SK-N-SH treated with all-trans-retinoic acid at 6 μM for 48 hours (cell line): ENCODE measurements around the gene CTNS.

Experiments
- ATAC-seq: fragments of 200-7000 bp; cut with Tn5 transposase; 3 replicates; pipeline ENCODE4 v1.9.1; 2020; ENCODE audit warnings: mild to moderate bottlenecking, moderate library complexity
- ARNTL ChIP-seq: fragments of 450-650 bp; formaldehyde crosslinking; IDR thresholded peaks from 2 replicates; pipeline ENCODE4 v1.5.0; 2020; ENCODE audit warnings: low read depth, mild to moderate bottlenecking, moderate library complexity, borderline replicate concordance
- BACH2 ChIP-seq: fragments of 250-450 bp; sonication (Bioruptor Pico); IDR thresholded peaks from 2 replicates; pipeline ENCODE4 v1.9.0; 2021; ENCODE audit warnings: mild to moderate bottlenecking, borderline replicate concordance
- CSDC2 ChIP-seq: fragments of 250-450 bp; sonication (Bioruptor Pico); IDR thresholded peaks from 2 replicates; pipeline ENCODE4 v1.5.0; 2020; ENCODE audit warnings: mild to moderate bottlenecking, moderate library complexity
- ESRRG ChIP-seq: fragments of 250-450 bp; sonication (Bioruptor Pico); IDR thresholded peaks from 2 replicates; pipeline ENCODE4 v1.6.1; 2021; ENCODE audit warnings: mild to moderate bottlenecking
- GLIS3 ChIP-seq: fragments of 250-450 bp; sonication (Bioruptor Pico); IDR thresholded peaks from 2 replicates; pipeline ENCODE4 v1.5.0; 2020; ENCODE audit warnings: mild to moderate bottlenecking, moderate library complexity
- OSR1 ChIP-seq: fragments of 250-450 bp; sonication (Bioruptor Pico); IDR thresholded peaks from 2 replicates; pipeline ENCODE4 v1.8.0; 2022; ENCODE audit warnings: moderate library complexity, mild to moderate bottlenecking, inconsistent platforms
- PPARA ChIP-seq: fragments of 250-450 bp; sonication (Bioruptor Pico); IDR thresholded peaks from 2 replicates; pipeline ENCODE4 v1.5.0; 2020; ENCODE audit warnings: mild to moderate bottlenecking, borderline replicate concordance
- RARB ChIP-seq: fragments of 250-450 bp; sonication (Bioruptor Pico); IDR thresholded peaks from 2 replicates; pipeline ENCODE4 v1.8.0; 2021; ENCODE audit warnings: mild to moderate bottlenecking, moderate library complexity
- SNAI2 ChIP-seq: fragments of 250-450 bp; sonication (Bioruptor Pico); IDR thresholded peaks from 2 replicates; pipeline ENCODE4 v1.5.0; 2020; ENCODE audit warnings: mild to moderate bottlenecking, moderate library complexity
- TCF4 ChIP-seq: fragments of 250-450 bp; sonication (Bioruptor Pico); IDR thresholded peaks from 2 replicates; pipeline ENCODE4 v1.8.0; 2021; ENCODE audit warnings: mild to moderate bottlenecking, moderate library complexity, borderline replicate concordance
- TOX ChIP-seq: fragments of 250-450 bp; sonication (Bioruptor Pico); IDR thresholded peaks from 2 replicates; pipeline ENCODE4 v1.8.0; 2021; ENCODE audit warnings: mild to moderate bottlenecking, moderate library complexity, borderline replicate concordance
- ZC3H10 ChIP-seq: fragments of 250-450 bp; sonication (Bioruptor Pico); IDR thresholded peaks from 2 replicates; pipeline ENCODE4 v1.5.1; 2021; ENCODE audit warnings: mild to moderate bottlenecking, moderate library complexity
- ZFP3 ChIP-seq: fragments of 250-450 bp; sonication (Bioruptor Pico); IDR thresholded peaks from 2 replicates; pipeline ENCODE4 v1.5.0; 2020; ENCODE audit warnings: mild to moderate bottlenecking, moderate library complexity
- ZFP30 ChIP-seq: fragments of 450-650 bp; formaldehyde crosslinking; IDR thresholded peaks from 2 replicates; pipeline ENCODE4 v1.5.0; 2022; ENCODE audit warnings: mild to moderate bottlenecking, moderate library complexity
- ZNF565 ChIP-seq: fragments of 450-650 bp; formaldehyde crosslinking; conservative IDR thresholded peaks from 2 replicates; pipeline ENCODE4 v1.5.0; 2020; ENCODE audit warnings: low read depth, mild to moderate bottlenecking, moderate library complexity
- ZNF70 ChIP-seq: fragments of 450-650 bp; formaldehyde crosslinking; IDR thresholded peaks from 2 replicates; pipeline ENCODE4 v1.5.0; 2020; ENCODE audit warnings: mild to moderate bottlenecking, moderate library complexity
- ZNF8 ChIP-seq: fragments of 450-650 bp; formaldehyde crosslinking; IDR thresholded peaks from 2 replicates; pipeline ENCODE4 v1.5.0; 2020; ENCODE audit warnings: mild to moderate bottlenecking, moderate library complexity
- TF ChIP-seq, protein P1 (sequence below): fragments of 250-450 bp; sonication (Bioruptor Pico); IDR thresholded peaks from 2 replicates; pipeline ENCODE4 v1.8.0; 2021; ENCODE audit warnings: low read depth, mild to moderate bottlenecking, moderate library complexity, borderline replicate concordance
- TF ChIP-seq, protein P2 (sequence below): fragments of 250-450 bp; sonication (Bioruptor Pico); IDR thresholded peaks from 2 replicates; pipeline ENCODE4 v1.5.1; 2020; ENCODE audit warnings: low read depth, mild to moderate bottlenecking, moderate library complexity
- TF ChIP-seq, protein P3 (sequence below): fragments of 250-450 bp; sonication (Bioruptor Pico); IDR thresholded peaks from 2 replicates; pipeline ENCODE4 v1.5.0; 2020; ENCODE audit warnings: mild to moderate bottlenecking, moderate library complexity
- TF ChIP-seq, protein P4 (sequence below): fragments of 250-450 bp; sonication (Bioruptor Pico); IDR thresholded peaks from 2 replicates; pipeline ENCODE4 v1.5.1; 2021; ENCODE audit warnings: mild to moderate bottlenecking, moderate library complexity
- TF ChIP-seq, protein P5 (sequence below): fragments of 250-450 bp; sonication (Bioruptor Pico); IDR thresholded peaks from 2 replicates; pipeline ENCODE4 v1.8.0; 2020; ENCODE audit warnings: mild to moderate bottlenecking, moderate library complexity, borderline replicate concordance

Gene CTNS

DNA sequence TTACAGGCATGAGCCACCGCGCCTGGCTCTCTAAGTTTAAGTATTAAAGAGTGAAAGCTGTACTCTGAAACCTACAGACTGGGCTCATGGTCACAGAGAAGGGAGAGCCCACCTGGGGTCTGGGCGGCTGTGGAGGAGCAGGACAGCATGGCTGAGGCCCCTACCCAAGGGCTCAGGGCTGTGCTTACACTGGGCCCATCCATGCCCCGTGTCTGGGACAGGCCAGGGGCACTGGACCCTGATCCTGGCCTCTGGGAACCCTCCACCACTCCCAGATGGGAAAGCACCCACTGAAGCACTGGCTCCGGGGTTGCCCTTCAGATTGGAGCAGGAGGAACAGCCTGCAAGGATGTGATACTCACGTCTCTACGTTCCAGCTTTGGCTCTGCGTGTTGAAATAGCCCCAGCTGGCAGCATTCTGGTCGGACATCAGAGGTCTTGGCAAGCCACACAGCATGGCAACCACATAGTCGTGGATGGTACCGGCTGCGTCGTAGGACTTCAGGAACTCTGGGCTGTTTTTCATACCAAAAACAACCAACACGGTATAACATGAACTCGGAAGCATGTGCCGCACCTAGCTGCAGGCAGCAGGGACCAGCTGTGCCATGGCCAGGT is 13.5 kb upstream of the CTNS start:
- ATAC-seq: no peak
- TF ChIP-seq, protein P1, sequence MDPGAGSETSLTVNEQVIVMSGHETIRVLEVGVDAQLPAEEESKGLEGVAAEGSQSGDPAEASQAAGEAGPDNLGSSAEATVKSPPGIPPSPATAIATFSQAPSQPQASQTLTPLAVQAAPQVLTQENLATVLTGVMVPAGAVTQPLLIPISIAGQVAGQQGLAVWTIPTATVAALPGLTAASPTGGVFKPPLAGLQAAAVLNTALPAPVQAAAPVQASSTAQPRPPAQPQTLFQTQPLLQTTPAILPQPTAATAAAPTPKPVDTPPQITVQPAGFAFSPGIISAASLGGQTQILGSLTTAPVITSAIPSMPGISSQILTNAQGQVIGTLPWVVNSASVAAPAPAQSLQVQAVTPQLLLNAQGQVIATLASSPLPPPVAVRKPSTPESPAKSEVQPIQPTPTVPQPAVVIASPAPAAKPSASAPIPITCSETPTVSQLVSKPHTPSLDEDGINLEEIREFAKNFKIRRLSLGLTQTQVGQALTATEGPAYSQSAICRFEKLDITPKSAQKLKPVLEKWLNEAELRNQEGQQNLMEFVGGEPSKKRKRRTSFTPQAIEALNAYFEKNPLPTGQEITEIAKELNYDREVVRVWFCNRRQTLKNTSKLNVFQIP (CRISPR knock-in tag): no peak
- TF ChIP-seq ARNTL (CRISPR knock-in tag) (no peak), SNAI2 (CRISPR knock-in tag) (no peak), ZNF565 (no peak), ZNF70 (no peak), ZFP30 (CRISPR knock-in tag) (no peak), CSDC2 (CRISPR knock-in tag) (no peak), ZNF8 (CRISPR knock-in tag) (no peak), TOX (CRISPR knock-in tag) (no peak), OSR1 (CRISPR knock-in tag) (no peak), TCF4 (CRISPR knock-in tag) (no peak), RARB (no peak), GLIS3 (CRISPR knock-in tag) (no peak), ZFP3 (CRISPR knock-in tag) (no peak), ESRRG (CRISPR knock-in tag) (no peak), ZC3H10 (CRISPR knock-in tag) (no peak)
- TF ChIP-seq, protein P2, sequence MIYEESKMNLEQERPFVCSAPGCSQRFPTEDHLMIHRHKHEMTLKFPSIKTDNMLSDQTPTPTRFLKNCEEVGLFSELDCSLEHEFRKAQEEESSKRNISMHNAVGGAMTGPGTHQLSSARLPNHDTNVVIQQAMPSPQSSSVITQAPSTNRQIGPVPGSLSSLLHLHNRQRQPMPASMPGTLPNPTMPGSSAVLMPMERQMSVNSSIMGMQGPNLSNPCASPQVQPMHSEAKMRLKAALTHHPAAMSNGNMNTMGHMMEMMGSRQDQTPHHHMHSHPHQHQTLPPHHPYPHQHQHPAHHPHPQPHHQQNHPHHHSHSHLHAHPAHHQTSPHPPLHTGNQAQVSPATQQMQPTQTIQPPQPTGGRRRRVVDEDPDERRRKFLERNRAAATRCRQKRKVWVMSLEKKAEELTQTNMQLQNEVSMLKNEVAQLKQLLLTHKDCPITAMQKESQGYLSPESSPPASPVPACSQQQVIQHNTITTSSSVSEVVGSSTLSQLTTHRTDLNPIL: no peak
- TF ChIP-seq, protein P3, sequence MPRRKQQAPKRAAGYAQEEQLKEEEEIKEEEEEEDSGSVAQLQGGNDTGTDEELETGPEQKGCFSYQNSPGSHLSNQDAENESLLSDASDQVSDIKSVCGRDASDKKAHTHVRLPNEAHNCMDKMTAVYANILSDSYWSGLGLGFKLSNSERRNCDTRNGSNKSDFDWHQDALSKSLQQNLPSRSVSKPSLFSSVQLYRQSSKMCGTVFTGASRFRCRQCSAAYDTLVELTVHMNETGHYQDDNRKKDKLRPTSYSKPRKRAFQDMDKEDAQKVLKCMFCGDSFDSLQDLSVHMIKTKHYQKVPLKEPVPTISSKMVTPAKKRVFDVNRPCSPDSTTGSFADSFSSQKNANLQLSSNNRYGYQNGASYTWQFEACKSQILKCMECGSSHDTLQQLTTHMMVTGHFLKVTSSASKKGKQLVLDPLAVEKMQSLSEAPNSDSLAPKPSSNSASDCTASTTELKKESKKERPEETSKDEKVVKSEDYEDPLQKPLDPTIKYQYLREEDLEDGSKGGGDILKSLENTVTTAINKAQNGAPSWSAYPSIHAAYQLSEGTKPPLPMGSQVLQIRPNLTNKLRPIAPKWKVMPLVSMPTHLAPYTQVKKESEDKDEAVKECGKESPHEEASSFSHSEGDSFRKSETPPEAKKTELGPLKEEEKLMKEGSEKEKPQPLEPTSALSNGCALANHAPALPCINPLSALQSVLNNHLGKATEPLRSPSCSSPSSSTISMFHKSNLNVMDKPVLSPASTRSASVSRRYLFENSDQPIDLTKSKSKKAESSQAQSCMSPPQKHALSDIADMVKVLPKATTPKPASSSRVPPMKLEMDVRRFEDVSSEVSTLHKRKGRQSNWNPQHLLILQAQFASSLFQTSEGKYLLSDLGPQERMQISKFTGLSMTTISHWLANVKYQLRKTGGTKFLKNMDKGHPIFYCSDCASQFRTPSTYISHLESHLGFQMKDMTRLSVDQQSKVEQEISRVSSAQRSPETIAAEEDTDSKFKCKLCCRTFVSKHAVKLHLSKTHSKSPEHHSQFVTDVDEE (CRISPR knock-in tag): no peak
- TF ChIP-seq, protein P4, sequence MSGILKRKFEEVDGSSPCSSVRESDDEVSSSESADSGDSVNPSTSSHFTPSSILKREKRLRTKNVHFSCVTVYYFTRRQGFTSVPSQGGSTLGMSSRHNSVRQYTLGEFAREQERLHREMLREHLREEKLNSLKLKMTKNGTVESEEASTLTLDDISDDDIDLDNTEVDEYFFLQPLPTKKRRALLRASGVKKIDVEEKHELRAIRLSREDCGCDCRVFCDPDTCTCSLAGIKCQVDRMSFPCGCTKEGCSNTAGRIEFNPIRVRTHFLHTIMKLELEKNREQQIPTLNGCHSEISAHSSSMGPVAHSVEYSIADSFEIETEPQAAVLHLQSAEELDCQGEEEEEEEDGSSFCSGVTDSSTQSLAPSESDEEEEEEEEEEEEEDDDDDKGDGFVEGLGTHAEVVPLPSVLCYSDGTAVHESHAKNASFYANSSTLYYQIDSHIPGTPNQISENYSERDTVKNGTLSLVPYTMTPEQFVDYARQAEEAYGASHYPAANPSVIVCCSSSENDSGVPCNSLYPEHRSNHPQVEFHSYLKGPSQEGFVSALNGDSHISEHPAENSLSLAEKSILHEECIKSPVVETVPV (CRISPR knock-in tag): no peak

DNA sequence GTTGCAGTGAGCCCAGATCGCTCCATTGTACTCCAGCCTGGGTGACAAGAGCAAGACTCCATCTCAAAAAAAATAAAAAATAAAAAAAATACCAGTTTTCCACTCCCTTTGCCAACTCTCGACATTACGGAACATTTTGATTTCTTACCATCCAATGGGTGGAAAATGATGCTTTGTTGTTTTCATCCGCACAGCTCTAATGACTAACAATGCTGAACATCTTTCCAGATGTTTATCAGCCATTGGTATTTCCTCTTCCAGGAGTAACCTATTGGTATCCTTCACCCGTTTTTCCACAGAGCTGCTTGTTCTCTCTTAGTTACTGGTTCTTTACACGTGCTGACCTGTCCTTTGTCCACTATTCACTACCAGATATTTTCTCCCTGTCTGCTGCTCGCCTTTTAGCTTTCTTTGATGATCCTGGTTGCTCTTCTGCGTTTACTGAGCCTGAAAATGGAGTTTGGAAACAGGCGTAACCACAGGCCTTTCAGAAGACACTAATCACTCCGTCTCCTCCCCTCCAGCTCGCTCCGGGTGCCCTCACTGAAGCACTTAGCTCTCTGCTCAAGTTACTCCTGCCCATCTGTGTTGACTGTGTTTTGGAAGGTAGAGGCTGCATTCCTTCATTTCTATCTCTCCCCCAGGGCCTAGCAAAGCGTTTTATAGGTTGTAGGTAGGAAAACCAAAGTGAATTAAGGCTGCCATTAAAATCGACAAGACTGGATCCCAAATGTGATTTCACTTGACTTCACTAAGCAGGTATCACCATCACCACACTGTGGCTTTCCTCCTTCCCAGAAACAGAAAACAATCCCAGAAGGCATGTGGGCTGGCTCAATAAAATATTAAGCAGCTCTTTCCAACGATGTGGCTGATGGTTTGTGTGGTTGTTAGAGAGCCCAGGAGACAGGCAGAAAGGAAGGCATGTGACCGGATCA is 9.5 kb upstream of the CTNS start:
- TF ChIP-seq ZC3H10 (CRISPR knock-in tag): no peak
- TF ChIP-seq, protein P2: no peak
- no peak for TF ChIP-seq ZFP3 (CRISPR knock-in tag)
- TF ChIP-seq, protein P4 (CRISPR knock-in tag): no peak
- TF ChIP-seq ZNF70: no peak
- no peak for TF ChIP-seq ESRRG (CRISPR knock-in tag)
- no peak for TF ChIP-seq CSDC2 (CRISPR knock-in tag)
- TF ChIP-seq TCF4 (CRISPR knock-in tag): no peak
- TF ChIP-seq ARNTL (CRISPR knock-in tag): no peak
- TF ChIP-seq, protein P1 (CRISPR knock-in tag): no peak
- no peak for TF ChIP-seq GLIS3 (CRISPR knock-in tag)
- no peak for TF ChIP-seq ZNF8 (CRISPR knock-in tag)
- no peak for TF ChIP-seq PPARA
- TF ChIP-seq, protein P5, sequence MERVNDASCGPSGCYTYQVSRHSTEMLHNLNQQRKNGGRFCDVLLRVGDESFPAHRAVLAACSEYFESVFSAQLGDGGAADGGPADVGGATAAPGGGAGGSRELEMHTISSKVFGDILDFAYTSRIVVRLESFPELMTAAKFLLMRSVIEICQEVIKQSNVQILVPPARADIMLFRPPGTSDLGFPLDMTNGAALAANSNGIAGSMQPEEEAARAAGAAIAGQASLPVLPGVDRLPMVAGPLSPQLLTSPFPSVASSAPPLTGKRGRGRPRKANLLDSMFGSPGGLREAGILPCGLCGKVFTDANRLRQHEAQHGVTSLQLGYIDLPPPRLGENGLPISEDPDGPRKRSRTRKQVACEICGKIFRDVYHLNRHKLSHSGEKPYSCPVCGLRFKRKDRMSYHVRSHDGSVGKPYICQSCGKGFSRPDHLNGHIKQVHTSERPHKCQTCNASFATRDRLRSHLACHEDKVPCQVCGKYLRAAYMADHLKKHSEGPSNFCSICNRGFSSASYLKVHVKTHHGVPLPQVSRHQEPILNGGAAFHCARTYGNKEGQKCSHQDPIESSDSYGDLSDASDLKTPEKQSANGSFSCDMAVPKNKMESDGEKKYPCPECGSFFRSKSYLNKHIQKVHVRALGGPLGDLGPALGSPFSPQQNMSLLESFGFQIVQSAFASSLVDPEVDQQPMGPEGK (CRISPR knock-in tag): no peak
- TF ChIP-seq TOX (CRISPR knock-in tag): no peak
- no peak for TF ChIP-seq ZNF565
- TF ChIP-seq BACH2 (CRISPR knock-in tag): no peak
- TF ChIP-seq, all 23 proteins: peak for 0
- ATAC-seq: no peak
